AG09309 (cell line): ENCODE measurements around the gene C11orf42.

Experiments
- DNase-seq: peaks from one replicate; pipeline ENCODE4 v3.0.0-alpha.2; 2010; ENCODE audit warnings: low read depth
- H3K4me3 ChIP-seq: 2 replicates; pipeline ENCODE4 v1.5.1; 2011; ENCODE audit warnings: mild to moderate bottlenecking, low read depth, low read length, moderate library complexity; ENCODE audit not compliant: control insufficient read depth
- CTCF ChIP-seq: IDR thresholded peaks from 2 replicates; pipeline ENCODE4 v1.5.1; 2011; ENCODE audit warnings: mild to moderate bottlenecking, low read depth, low read length, inconsistent platforms; ENCODE audit not compliant: insufficient read depth, control insufficient read depth; ENCODE audit errors: missing control alignments

Gene C11orf42

GRCh38 chr11:6249770-6250555 is 44.6 kb downstream of the C11orf42 start:
- no peak overlapping the region for H3K4me3 ChIP-seq
- peak; percentile 74 for DNase-seq
- no peak for TF ChIP-seq CTCF

- H3K4me3 ChIP-seq: no peak overlapping the region
- peak; percentile 31 for DNase-seq
- peak; percentile 93 for TF ChIP-seq CTCF
Measured at GRCh38 chr11:6251120-6251733, 45.9 kb downstream of the C11orf42 start.

GRCh38 chr11:6251990-6252473 is 46.7 kb downstream of the C11orf42 start:
- no peak for DNase-seq
- TF ChIP-seq CTCF: no peak
- H3K4me3 ChIP-seq: no peak overlapping the region

GRCh38 chr11:6253197-6253596 is 47.8 kb downstream of the C11orf42 start:
- no peak overlapping the region for H3K4me3 ChIP-seq
- DNase-seq: no peak
- no peak for TF ChIP-seq CTCF

GRCh38 chr11:6258141-6258540 is 52.8 kb downstream of the C11orf42 start:
- DNase-seq: no peak
- H3K4me3 ChIP-seq: no peak overlapping the region
- TF ChIP-seq CTCF: no peak

- H3K4me3 ChIP-seq: no peak overlapping the region
- DNase-seq: no peak
- no peak for TF ChIP-seq CTCF
Measured at GRCh38 chr11:6258571-6259081, 53.3 kb downstream of the C11orf42 start.
